Ishikawa (cell line): ENCODE data around the gene CYB5RL.

Experiments
- CREB1 ChIP-seq: IDR thresholded peaks from 2 replicates; pipeline ENCODE4 v1.6.1; 2012; ENCODE audit warnings: low read depth
- EP300 ChIP-seq: IDR thresholded peaks from 2 replicates; pipeline ENCODE4 v1.6.1; 2012; ENCODE audit warnings: borderline replicate concordance
- TAF1 ChIP-seq: IDR thresholded peaks from 2 replicates; pipeline ENCODE4 v1.6.1; 2012; ENCODE audit warnings: low read depth, mild to moderate bottlenecking
- YY1 ChIP-seq: IDR thresholded peaks from 2 replicates; pipeline ENCODE4 v1.6.1; 2012; ENCODE audit warnings: low read depth
- TF ChIP-seq, protein P1 (sequence below): IDR thresholded peaks from 2 replicates; pipeline ENCODE4 v1.6.1; 2012; ENCODE audit warnings: low read depth, mild to moderate bottlenecking

DNA sequence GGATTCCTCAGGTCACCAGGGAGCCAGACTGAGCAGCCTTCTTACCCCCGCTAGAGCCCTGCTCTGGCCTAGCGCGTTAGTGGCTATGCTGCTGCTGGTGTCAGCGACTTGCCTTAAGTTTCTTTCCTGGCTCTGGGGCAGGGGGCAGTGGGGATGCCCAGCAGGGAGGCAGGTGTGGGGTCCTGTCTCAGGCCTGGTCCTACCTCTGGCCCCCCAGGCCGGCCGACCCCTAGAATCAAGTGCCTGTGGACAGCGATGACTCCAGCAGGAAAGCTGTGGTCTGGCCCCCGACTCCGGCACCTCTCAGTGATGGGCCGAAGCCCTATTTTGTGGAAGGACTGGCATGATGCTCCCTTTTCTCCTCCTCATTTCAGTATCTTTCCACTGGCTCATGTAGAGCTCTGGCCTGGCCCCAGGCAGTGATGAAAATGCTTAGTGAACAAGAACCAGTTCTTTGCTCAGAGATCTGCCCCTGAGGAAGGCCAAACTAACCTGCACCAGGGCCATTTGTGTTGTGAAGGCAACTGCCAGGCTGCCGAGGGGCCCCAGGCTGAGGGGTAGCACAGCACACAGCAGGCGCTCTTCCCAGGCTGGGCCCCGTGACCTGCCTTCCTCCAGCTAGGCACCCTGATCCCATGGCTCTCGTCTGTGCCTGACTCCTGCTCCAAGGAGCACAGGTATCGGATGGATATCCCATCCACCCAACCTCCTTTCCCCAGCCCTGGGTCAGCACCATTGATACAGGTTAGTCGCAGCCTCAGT lies 23.8 kb upstream of the CYB5RL start:
- TF ChIP-seq EP300 (no peak), CREB1 (no peak), YY1 (no peak), TAF1 (no peak)
- TF ChIP-seq, protein P1, sequence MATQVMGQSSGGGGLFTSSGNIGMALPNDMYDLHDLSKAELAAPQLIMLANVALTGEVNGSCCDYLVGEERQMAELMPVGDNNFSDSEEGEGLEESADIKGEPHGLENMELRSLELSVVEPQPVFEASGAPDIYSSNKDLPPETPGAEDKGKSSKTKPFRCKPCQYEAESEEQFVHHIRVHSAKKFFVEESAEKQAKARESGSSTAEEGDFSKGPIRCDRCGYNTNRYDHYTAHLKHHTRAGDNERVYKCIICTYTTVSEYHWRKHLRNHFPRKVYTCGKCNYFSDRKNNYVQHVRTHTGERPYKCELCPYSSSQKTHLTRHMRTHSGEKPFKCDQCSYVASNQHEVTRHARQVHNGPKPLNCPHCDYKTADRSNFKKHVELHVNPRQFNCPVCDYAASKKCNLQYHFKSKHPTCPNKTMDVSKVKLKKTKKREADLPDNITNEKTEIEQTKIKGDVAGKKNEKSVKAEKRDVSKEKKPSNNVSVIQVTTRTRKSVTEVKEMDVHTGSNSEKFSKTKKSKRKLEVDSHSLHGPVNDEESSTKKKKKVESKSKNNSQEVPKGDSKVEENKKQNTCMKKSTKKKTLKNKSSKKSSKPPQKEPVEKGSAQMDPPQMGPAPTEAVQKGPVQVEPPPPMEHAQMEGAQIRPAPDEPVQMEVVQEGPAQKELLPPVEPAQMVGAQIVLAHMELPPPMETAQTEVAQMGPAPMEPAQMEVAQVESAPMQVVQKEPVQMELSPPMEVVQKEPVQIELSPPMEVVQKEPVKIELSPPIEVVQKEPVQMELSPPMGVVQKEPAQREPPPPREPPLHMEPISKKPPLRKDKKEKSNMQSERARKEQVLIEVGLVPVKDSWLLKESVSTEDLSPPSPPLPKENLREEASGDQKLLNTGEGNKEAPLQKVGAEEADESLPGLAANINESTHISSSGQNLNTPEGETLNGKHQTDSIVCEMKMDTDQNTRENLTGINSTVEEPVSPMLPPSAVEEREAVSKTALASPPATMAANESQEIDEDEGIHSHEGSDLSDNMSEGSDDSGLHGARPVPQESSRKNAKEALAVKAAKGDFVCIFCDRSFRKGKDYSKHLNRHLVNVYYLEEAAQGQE: no peak
